ENCODE data around the gene SHISA6.

DNA sequence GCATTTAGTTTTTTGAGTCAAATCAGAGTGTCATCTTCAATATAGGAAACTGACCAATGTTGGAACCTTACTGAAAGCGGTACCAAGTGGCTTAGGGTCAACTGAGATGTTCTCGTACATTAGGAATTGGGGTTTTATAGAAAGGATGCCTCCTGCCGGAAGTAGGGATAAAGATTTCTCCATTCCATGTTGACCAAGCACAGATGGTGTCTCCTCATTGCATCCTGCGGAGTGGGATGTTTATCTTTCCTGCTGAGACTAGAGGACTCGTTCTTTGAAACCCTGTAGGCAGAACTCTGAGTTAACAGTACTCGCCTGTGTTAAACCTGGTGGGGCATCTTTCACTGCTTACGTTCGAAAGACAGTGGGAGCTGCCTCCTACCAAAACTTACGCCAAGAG, 1.4 kb downstream of the SHISA6 start:
- TF ChIP-seq, protein P1, sequence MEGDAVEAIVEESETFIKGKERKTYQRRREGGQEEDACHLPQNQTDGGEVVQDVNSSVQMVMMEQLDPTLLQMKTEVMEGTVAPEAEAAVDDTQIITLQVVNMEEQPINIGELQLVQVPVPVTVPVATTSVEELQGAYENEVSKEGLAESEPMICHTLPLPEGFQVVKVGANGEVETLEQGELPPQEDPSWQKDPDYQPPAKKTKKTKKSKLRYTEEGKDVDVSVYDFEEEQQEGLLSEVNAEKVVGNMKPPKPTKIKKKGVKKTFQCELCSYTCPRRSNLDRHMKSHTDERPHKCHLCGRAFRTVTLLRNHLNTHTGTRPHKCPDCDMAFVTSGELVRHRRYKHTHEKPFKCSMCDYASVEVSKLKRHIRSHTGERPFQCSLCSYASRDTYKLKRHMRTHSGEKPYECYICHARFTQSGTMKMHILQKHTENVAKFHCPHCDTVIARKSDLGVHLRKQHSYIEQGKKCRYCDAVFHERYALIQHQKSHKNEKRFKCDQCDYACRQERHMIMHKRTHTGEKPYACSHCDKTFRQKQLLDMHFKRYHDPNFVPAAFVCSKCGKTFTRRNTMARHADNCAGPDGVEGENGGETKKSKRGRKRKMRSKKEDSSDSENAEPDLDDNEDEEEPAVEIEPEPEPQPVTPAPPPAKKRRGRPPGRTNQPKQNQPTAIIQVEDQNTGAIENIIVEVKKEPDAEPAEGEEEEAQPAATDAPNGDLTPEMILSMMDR (IDR thresholded peaks at IDR 0.05), result no peak
- no peak for TF ChIP-seq POLR2A (IDR thresholded peaks at IDR 0.05)

All from heart left ventricle (tissue), 13 donors.